ENCODE results near the gene CASS4.

The CASS4 gene

DNA sequence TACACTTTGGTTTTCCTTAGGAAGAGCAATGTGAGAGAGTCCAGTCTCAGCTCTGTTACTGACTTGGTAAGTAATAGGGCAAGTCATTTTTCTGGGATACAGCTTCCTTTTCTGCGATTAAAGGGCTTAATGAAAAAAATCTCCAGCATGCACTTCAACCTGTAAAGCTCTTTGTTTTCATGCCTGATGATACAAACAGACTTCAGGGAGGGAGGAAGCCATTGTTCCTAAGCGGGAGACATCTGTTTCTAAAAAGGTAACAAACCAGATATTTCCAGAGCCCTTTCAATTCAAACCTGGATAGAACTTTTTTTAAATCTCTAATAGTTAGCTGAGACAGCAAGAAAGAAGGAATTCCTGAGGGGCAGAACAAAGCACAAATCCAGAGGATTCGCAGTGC, 5.2 kb upstream of the CASS4 start:
- TF ChIP-seq, protein P1, sequence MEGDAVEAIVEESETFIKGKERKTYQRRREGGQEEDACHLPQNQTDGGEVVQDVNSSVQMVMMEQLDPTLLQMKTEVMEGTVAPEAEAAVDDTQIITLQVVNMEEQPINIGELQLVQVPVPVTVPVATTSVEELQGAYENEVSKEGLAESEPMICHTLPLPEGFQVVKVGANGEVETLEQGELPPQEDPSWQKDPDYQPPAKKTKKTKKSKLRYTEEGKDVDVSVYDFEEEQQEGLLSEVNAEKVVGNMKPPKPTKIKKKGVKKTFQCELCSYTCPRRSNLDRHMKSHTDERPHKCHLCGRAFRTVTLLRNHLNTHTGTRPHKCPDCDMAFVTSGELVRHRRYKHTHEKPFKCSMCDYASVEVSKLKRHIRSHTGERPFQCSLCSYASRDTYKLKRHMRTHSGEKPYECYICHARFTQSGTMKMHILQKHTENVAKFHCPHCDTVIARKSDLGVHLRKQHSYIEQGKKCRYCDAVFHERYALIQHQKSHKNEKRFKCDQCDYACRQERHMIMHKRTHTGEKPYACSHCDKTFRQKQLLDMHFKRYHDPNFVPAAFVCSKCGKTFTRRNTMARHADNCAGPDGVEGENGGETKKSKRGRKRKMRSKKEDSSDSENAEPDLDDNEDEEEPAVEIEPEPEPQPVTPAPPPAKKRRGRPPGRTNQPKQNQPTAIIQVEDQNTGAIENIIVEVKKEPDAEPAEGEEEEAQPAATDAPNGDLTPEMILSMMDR (IDR thresholded peaks at IDR 0.05; ENCODE audit: low read depth, low read length): no peak
- H3K4me3 ChIP-seq (ENCODE audit: low read depth, low read length): no peak overlapping the region

DNA sequence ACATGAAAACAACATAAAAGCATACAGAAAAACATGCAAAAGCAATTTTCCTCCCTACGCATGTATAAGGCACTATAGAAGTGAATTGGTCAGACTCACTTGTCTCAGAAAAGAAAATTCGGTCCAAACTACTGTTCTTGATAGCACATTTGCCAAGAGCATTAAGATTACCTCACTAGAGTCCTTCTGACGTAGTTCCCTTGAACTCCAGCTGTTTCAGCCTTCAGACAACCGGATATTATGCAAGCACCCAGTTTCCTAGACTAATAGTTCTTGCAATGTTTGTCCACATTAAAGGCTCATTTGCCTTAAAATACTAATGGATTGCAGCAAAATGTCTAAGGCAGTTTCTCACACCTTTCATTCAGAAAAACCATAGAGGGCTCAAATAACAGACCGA, 2.5 kb upstream of the CASS4 start:
- TF ChIP-seq, protein P1 (IDR thresholded peaks at IDR 0.05; ENCODE audit: low read depth, low read length): no peak
- H3K4me3 ChIP-seq (ENCODE audit: low read depth, low read length): no peak overlapping the region

DNA sequence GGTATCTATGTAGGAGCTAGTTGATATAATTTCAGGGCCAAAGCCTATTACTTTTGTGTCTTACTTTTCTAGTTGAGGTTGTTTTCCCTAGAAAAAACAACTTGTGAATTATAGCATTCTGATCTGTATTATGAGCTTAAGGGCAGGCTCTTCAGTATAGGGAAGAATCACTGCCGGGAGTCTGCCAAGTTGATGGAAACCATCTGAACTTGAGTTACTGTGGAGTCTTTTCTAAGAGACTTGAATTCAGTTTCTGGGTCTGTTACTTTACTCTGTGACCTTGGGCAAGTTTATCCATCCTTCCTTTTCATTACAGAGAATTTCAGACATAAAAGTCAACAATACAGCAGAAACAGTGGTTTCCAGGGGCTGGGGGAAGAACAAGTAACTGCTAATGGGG, 2.1 kb upstream of the CASS4 start:
- no peak overlapping the region for H3K4me3 ChIP-seq (ENCODE audit: low read depth, low read length)
- TF ChIP-seq, protein P1 (IDR thresholded peaks at IDR 0.05; ENCODE audit: low read depth, low read length): no peak

DNA sequence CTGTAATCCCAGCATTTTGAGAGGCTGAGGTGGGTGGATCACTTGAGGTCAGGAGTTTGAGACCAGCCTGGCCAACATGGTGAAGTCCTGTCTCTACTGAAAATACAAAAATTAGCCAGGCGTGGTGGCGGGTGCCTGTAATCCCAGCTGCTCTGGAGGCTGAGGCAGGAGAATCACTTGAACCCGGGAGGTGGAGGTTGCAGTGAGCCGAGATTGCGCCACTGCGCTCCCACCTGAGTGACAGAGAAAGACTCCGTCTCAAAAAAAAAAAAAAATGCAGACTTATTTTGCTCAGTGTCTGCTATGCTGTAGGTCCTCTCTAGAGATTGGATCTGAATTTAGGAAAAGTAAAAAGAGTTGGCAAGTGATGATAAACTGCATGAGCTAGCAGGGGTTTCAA, 773 bp upstream of the CASS4 start:
- peak overlapping the region; percentile 57 for H3K4me3 ChIP-seq (ENCODE audit: low read depth, low read length)

DNA sequence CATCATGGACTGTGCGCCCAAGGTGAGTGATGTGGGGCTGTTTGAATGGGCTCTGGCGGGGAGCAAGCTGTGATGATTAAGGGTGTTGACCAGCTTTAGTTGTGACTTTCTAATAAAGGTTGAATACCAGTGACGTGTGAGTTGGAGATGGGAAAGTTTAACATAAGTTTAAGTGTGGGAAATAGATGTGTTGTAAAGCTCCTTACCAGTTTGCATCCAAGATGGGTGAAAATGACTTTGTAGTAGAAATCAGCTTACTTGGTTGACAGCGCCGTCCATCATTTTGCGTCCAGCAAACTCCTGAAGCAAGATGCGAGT, 372 bp downstream of the CASS4 start:
- H3K4me3 ChIP-seq (ENCODE audit: low read depth, low read length): peak overlapping the region; percentile 57

DNA sequence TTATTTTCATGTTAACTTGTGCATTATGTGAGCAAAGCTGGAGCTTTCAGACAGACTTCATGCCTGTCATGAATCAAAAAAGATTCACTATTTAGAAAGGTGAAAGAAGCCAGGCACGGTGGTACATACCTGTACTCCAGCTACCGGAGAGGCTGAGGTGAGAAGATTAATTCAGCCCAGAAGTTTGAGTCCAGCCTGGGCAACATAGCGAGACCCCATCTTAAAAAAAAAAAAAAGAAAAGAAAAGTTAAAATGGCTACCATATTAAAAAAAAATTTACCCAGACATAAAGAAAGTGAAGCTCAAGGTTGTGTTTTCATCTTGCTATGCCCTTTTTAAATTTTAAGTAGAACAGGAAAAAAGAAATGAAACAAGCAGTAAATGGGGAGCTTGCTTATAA, 889 bp downstream of the CASS4 start:
- peak overlapping the region; percentile 57 for H3K4me3 ChIP-seq (ENCODE audit: low read depth, low read length)
- TF ChIP-seq, protein P1 (IDR thresholded peaks at IDR 0.05; ENCODE audit: low read depth, low read length): no peak

More for the DNA sequence above, 372 bp downstream of the CASS4 start:
- TF ChIP-seq, protein P1 (IDR thresholded peaks at IDR 0.05; ENCODE audit: low read depth, low read length): no peak

DNA sequence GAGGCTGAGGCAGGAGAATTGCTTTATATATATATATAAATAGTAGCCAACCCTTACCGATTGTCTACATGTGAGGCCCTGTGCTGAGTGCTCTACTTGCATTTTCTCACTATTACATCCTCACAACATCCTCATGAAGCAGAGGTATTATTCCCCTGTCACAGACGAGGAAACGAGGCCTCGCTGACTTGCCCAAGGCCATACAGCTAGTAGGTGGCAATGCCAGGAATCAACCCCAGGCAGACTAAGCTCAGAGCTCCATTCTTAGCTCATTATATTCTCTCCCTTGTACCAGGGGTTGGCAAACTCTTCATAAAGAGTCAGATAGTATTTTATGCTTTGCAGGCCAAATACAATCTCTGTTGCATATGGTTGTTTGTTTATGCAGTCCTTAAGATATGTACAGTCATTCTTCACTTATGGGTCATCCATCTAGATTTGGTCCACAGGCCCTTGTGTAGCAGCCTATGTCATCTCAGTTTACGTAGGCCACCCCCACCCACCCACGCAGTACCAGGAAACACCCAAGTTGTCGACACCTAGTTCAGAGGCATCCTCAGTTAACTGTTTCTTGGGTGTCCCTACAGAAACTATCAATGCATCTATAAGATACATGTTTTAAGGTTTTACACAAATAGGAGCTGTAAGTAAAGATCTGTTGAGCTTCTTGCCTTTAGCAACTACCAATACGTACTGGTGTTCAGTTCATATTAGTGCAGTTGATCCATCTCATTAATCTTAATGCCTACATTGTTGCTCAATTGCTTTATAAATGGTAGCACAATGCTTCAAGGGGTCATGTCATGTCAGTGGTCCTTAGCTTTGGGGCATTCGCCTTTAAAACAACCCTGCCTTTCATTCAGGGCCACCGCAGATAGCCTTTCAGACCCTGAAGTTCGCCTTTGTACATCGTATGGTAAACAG, 3.0 kb downstream of the CASS4 start:
- H3K4me3 ChIP-seq (ENCODE audit: low read depth, low read length): peak overlapping the region; percentile 31; the same call in 1 of the 2 replicates
- TF ChIP-seq, protein P1 (IDR thresholded peaks at IDR 0.05; ENCODE audit: low read depth, low read length): no peak

DNA sequence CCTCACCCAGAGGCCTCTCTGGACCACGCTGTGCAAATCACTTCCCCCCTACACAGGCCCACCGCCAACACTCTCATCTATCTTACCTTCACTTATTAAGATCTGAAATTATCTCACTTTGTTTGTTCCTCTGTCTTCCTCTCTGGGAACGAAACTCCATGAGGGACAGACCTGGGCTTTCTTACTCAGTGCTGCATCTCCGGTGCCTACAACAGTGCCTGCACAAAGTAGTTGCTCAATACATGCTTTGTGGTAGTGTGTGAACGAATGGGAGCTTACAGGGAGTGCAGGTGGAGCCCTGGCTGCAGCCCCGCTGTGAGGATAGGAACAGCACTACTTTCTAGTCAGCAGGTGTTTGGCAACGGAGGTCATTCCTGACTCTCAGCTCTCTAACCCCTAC, 5.3 kb downstream of the CASS4 start:
- TF ChIP-seq, protein P1 (IDR thresholded peaks at IDR 0.05; ENCODE audit: low read depth, low read length): no peak
- H3K4me3 ChIP-seq (ENCODE audit: low read depth, low read length): no peak overlapping the region

All from WI38 (cell line).